ENCODE measurements around the gene ARFGAP1. TPM values are rescaled to one million over a fixed set of nuclear protein-coding genes. Genes with fewer than 3 reads are reported as not detected.

The ARFGAP1 gene
- total RNA-seq, 3 donors from 2014 or later (not counting 1 experiment from before 2014, with no cell fraction given), result 118 to 138 (median 127) TPM

- no peak for TF ChIP-seq CTCF (IDR thresholded peaks at IDR 0.05)
- peaks cover 16% of the 10 kb centered on the region for H3K27me3 ChIP-seq (ENCODE audit: control insufficient read depth, insufficient read depth, low read length)
- WGBS (ENCODE audit: insufficient coverage), result 53% methylated on average over 16 of the region's 18 CpGs
- ATAC-seq (no peak), DNase-seq (no peak)
- intact Hi-C loops (cut with micrococcal nuclease), result no loop called here
- Mint-ChIP-seq H3K4me3 (no peak overlapping the region), H3K9me3 (no peaks in the 10 kb centered on the region), H3K36me3 (no peaks in the 10 kb centered on the region), H3K27me3 (ENCODE audit: low read depth in 2 of 2) (peaks cover 22 to 23% of the 10 kb centered on the region in 2 donors), H3K4me1 (no peaks in the 10 kb centered on the region), H3K27ac (no peak overlapping the region)
- no peak overlapping the region for H3K27ac ChIP-seq (ENCODE audit: low read length)
- H3K36me3 ChIP-seq (ENCODE audit: control insufficient read depth, insufficient read depth, low read length), result no peaks in the 10 kb centered on the region
- no peak overlapping the region for H3K4me3 ChIP-seq (ENCODE audit: low read length)
- peaks cover 3% of the 10 kb centered on the region for H3K4me1 ChIP-seq (ENCODE audit: control insufficient read depth, insufficient read depth, low read length)
- H3K9me3 ChIP-seq (ENCODE audit: control insufficient read depth, insufficient read depth, low read length), result no peaks in the 10 kb centered on the region
Observed at GRCh38 chr20:63232235-63233060, 40.2 kb upstream of the ARFGAP1 start.

DNA sequence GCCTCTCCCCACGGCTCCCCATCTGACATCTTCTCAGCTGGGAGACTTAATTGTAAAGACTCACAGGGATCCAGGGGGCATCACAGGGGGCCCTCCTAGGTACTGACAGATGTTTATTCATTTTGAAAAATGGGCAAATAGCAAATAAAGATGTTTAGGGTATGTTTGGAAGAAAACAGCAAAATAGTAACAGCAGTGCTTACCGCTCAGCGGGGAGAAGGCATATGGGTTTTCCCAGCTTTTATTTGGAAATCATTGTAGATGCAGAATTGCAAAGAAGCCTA, 39.6 kb upstream of the ARFGAP1 start:
- WGBS (ENCODE audit: insufficient coverage), result 87% methylated on average over 2 of the region's 3 CpGs
- Mint-ChIP-seq H3K4me3 (no peak overlapping the region), H3K27me3 (ENCODE audit: low read depth in 2 of 2) (peaks cover 22 to 23% of the 10 kb centered on the region in 2 donors), H3K27ac (no peak overlapping the region), H3K36me3 (no peaks in the 10 kb centered on the region), H3K4me1 (no peaks in the 10 kb centered on the region), H3K9me3 (no peaks in the 10 kb centered on the region)
- H3K27ac ChIP-seq (ENCODE audit: low read length), result no peak overlapping the region
- peaks cover 3% of the 10 kb centered on the region for H3K4me1 ChIP-seq (ENCODE audit: control insufficient read depth, insufficient read depth, low read length)
- H3K36me3 ChIP-seq (ENCODE audit: control insufficient read depth, insufficient read depth, low read length), result no peaks in the 10 kb centered on the region
- peaks cover 16% of the 10 kb centered on the region for H3K27me3 ChIP-seq (ENCODE audit: control insufficient read depth, insufficient read depth, low read length)
- no peak for ATAC-seq
- DNase-seq, result no peak
- TF ChIP-seq CTCF (IDR thresholded peaks at IDR 0.05), result no peak
- H3K4me3 ChIP-seq (ENCODE audit: low read length), result no peak overlapping the region
- intact Hi-C loops (cut with micrococcal nuclease), result no loop called here
- H3K9me3 ChIP-seq (ENCODE audit: control insufficient read depth, insufficient read depth, low read length), result no peaks in the 10 kb centered on the region

DNA sequence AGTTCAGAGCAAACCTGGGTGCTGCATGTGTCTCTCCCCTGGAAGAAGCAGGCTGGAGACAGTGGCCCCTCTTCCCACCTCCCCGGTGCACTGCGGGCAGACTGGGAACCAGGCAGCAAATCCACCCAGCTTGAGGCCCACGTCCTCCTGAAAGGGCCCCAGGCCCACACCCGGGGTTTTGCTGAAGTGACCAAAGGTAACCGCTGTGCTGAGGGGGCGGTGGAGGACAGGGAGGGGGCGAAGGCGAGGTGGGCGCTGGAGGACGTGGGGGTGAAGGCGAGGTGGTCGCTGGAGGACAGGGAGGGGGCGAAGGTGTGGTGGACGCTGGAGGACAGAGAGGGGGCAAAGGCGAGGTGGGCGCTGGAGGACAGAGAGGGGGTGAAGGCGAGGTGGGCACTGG, 38.7 kb upstream of the ARFGAP1 start:
- Mint-ChIP-seq H3K27me3 (ENCODE audit: low read depth in 2 of 2) (peaks cover 20 to 23% of the 10 kb centered on the region in 2 donors), H3K36me3 (no peaks in the 10 kb centered on the region), H3K4me1 (no peaks in the 10 kb centered on the region), H3K4me3 (no peak overlapping the region), H3K27ac (no peak overlapping the region), H3K9me3 (no peaks in the 10 kb centered on the region)
- DNase-seq (no peak), ATAC-seq (no peak)
- Histone ChIP-seq H3K36me3 (ENCODE audit: control insufficient read depth, insufficient read depth, low read length) (no peaks in the 10 kb centered on the region), H3K27ac (ENCODE audit: low read length) (no peak overlapping the region), H3K4me3 (ENCODE audit: low read length) (no peak overlapping the region), H3K9me3 (ENCODE audit: control insufficient read depth, insufficient read depth, low read length) (no peaks in the 10 kb centered on the region), H3K27me3 (ENCODE audit: control insufficient read depth, insufficient read depth, low read length) (peaks cover 13% of the 10 kb centered on the region), H3K4me1 (ENCODE audit: control insufficient read depth, insufficient read depth, low read length) (peaks cover 3% of the 10 kb centered on the region)
- intact Hi-C loops (cut with micrococcal nuclease), result no loop called here
- 88% methylated on average over 17 of the region's 17 CpGs for WGBS (ENCODE audit: insufficient coverage)
- TF ChIP-seq CTCF (IDR thresholded peaks at IDR 0.05), result no peak
